MCF 10A (cell line): ENCODE results near the gene CD209. TPM values are rescaled to one million over a fixed set of nuclear protein-coding genes. Genes with fewer than 3 reads are reported as not detected.

Experiments used
- BruUV-seq: library from RNA; stranded (reverse); fragments of 400-500 nt; replicated peaks from 2 replicates; lab custom pipeline; 2021; lab: Mats Ljungman, UMichigan
- CTCF ChIA-PET: fragments of 300-600 bp; sonication (Branson Sonifier 250); formaldehyde crosslinking; extraction: SDS; loops from one replicate; lab custom pipeline; 2021; ENCODE audit warnings: antibody characterized with exemption, inconsistent platforms; lab: Yijun Ruan, JAX
- POLR2A ChIA-PET: fragments of 300-600, 350-650 bp; sonication (Branson Sonifier 250); formaldehyde crosslinking; extraction: SDS; loops from one replicate; lab custom pipeline; 2020; ENCODE audit warnings: antibody characterized with exemption, inconsistent platforms; lab: Yijun Ruan, JAX
- DNase-seq: peaks from one replicate; pipeline ENCODE4 v3.0.0-alpha.2; 2018; ENCODE audit not compliant: unreplicated experiment
- H3K27ac Mint-ChIP-seq: one replicate; pipeline ENCODE4 v1.8.0; 2022; ENCODE audit warnings: mild to moderate bottlenecking, low read depth, mixed read lengths; ENCODE audit not compliant: unreplicated experiment
- H3K27me3 Mint-ChIP-seq: one replicate; pipeline ENCODE4 v1.8.0; 2022; ENCODE audit warnings: mixed read lengths; ENCODE audit not compliant: insufficient read depth, unreplicated experiment
- H3K36me3 Mint-ChIP-seq: one replicate; pipeline ENCODE4 v1.8.0; 2022; ENCODE audit warnings: mild to moderate bottlenecking, moderate library complexity, mixed read lengths; ENCODE audit not compliant: insufficient read depth, unreplicated experiment
- H3K4me1 Mint-ChIP-seq: one replicate; pipeline ENCODE4 v1.8.0; 2022; ENCODE audit warnings: mixed read lengths; ENCODE audit not compliant: insufficient read depth, unreplicated experiment
- H3K4me3 Mint-ChIP-seq: one replicate; pipeline ENCODE4 v1.8.0; 2022; ENCODE audit warnings: mild to moderate bottlenecking, moderate library complexity, mixed read lengths; ENCODE audit not compliant: unreplicated experiment
- H3K9me3 Mint-ChIP-seq: one replicate; pipeline ENCODE4 v1.8.0; 2022; ENCODE audit warnings: mixed read lengths; ENCODE audit not compliant: unreplicated experiment
- intact Hi-C: fragments of 100-400 bp; cut with micrococcal nuclease; formaldehyde crosslinking; loops from 2 replicates; pipeline ENCODE4 v1.14.1; 2022
- total RNA-seq: library from RNA; stranded (reverse); gene quantifications from 2 replicates; pipeline ENCODE4 v1.2.3, GENCODE V29; 2022
- TF ChIP-seq, protein P1 (sequence below): fragments of 200-600 bp; IDR thresholded peaks from one replicate; pipeline ENCODE4 v1.8.0; 2022; ENCODE audit warnings: antibody characterized with exemption, mild to moderate bottlenecking; ENCODE audit not compliant: unreplicated experiment

Gene CD209
- total RNA-seq, 1 experiment from 2014 or later, result not detected

DNA sequence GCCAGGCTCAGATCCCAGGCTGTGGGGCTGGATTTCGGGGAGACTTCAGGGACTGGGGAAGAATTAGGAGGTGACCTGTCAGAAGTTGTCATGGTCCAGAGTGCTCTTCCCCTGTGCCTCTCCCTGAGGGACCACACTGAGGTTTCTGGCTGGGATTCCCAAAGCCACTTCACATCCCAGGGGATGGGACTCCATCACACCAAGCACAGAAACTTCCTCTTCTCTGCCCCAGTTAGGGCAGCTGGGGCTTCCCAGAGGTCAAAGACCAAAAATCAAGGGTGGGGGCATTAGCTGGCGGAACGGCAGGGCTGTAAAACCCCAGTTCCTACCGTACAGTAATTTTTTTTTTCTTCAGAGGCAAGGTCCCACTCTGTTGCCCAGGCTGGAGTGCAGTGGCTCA, 52.8 kb downstream of the CD209 start:
- POLR2A ChIA-PET, result no interaction called here

DNA sequence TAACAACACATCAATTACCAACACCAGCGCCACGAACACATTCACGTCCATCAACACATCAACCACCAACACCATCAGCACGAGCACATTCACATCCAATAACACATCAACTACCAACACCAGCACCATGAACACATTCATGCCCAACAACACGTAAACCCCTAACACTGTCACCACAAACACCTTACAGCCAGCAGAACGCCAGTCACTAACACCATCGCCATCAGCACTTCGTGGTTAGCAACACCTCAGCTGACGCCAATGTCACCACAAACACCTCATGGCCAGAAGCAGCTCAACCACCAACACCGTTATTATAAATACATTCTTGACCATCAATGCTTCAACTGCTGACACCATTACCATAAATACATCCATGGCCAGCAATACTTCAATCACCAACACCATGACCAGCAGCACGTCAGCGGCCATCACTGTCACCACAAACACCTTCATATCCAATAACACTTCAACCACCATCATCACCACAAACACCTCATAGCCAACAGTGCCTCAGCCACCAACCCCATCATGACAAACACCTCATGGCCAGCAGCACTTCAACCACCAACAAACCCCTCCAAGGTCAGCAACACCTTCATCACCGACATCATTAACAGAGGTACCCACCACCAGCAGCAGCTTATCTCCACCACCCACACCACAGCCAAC, 54.8 kb downstream of the CD209 start:
- no peaks in the 10 kb centered on the region for H3K4me1 Mint-ChIP-seq
- no peak for DNase-seq
- BruUV-seq, result no TSS peak
- no peak overlapping the region for H3K4me3 Mint-ChIP-seq
- ChIA-PET CTCF (no interaction called here), POLR2A (no interaction called here)
- H3K27ac Mint-ChIP-seq, result no peak overlapping the region
- TF ChIP-seq, protein P1, sequence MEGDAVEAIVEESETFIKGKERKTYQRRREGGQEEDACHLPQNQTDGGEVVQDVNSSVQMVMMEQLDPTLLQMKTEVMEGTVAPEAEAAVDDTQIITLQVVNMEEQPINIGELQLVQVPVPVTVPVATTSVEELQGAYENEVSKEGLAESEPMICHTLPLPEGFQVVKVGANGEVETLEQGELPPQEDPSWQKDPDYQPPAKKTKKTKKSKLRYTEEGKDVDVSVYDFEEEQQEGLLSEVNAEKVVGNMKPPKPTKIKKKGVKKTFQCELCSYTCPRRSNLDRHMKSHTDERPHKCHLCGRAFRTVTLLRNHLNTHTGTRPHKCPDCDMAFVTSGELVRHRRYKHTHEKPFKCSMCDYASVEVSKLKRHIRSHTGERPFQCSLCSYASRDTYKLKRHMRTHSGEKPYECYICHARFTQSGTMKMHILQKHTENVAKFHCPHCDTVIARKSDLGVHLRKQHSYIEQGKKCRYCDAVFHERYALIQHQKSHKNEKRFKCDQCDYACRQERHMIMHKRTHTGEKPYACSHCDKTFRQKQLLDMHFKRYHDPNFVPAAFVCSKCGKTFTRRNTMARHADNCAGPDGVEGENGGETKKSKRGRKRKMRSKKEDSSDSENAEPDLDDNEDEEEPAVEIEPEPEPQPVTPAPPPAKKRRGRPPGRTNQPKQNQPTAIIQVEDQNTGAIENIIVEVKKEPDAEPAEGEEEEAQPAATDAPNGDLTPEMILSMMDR, result no peak
- H3K9me3 Mint-ChIP-seq, result no peaks in the 10 kb centered on the region
- H3K36me3 Mint-ChIP-seq, result peaks cover 6% of the 10 kb centered on the region
- peaks cover 15% of the 10 kb centered on the region for H3K27me3 Mint-ChIP-seq
- intact Hi-C loops, result no loop called here

More for the DNA sequence above, 52.8 kb downstream of the CD209 start:
- Mint-ChIP-seq H3K9me3 (no peaks in the 10 kb centered on the region), H3K36me3 (peaks cover 6% of the 10 kb centered on the region), H3K4me3 (no peak overlapping the region), H3K27me3 (peaks cover 34% of the 10 kb centered on the region), H3K27ac (no peak overlapping the region), H3K4me1 (peaks cover 7% of the 10 kb centered on the region)
- BruUV-seq, result no TSS peak
- intact Hi-C loops, result no loop called here
- CTCF ChIA-PET, result interaction anchor here (0.7 kb wide), 1 partner anchor 10 kb away, joined by 5 read pairs; no protein-coding TSS in a partner anchor
- DNase-seq, result no peak
- TF ChIP-seq, protein P1, result no peak

DNA sequence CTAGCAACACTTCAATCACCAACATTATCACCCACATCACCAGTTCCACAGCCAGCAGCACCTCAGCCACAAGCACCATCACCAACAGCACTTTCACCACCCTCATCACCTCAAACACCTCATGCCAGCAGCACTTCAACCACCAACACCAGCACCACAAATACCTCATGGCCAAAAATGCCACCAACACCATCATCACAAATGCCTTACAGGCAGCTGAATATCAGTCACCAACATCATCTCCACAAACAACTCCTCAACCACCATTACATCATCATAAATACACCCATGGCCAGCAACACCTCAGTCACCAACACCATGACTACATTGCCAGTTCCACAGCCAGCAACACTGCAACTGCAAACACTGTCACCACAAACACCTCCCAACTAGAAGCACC, 55.8 kb downstream of the CD209 start:
- peaks cover 2% of the 10 kb centered on the region for H3K36me3 Mint-ChIP-seq
- H3K9me3 Mint-ChIP-seq, result no peaks in the 10 kb centered on the region
- H3K27me3 Mint-ChIP-seq, result peaks cover 4% of the 10 kb centered on the region
- ChIA-PET POLR2A (no interaction called here), CTCF (interaction anchor here (0.6 kb wide), 1 partner anchor 134 kb away, joined by 3 read pairs; no protein-coding TSS in a partner anchor)
- TF ChIP-seq, protein P1, result no peak
- H3K4me1 Mint-ChIP-seq, result no peaks in the 10 kb centered on the region
- intact Hi-C loops, result no loop called here
- no peak for DNase-seq
- H3K27ac Mint-ChIP-seq, result no peak overlapping the region
- no TSS peak for BruUV-seq
- H3K4me3 Mint-ChIP-seq, result no peak overlapping the region

DNA sequence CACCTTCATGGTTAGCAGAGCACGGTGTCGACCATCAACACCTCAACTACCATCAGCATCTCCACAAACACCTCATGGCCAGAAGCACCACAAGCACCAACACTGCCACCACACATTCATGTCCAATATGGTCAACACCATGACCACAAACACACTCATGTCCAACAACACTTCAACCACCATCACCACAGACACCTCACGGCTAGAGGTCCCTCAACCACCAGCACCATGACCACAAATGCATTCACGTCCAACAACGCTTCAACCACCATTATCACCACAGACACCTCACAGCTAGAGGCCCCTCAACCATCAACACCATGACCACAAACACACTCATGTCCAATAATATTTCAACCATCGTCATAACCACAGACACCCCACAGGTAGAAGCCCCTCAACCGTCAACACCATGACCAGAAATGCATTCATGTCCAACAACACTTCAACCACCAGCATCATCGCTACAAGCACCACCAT, 56.5 kb downstream of the CD209 start:
- Mint-ChIP-seq H3K27ac (no peak overlapping the region), H3K36me3 (no peaks in the 10 kb centered on the region), H3K9me3 (no peaks in the 10 kb centered on the region), H3K4me3 (no peak overlapping the region), H3K4me1 (no peaks in the 10 kb centered on the region), H3K27me3 (no peaks in the 10 kb centered on the region)
- ChIA-PET CTCF (no interaction called here), POLR2A (no interaction called here)
- intact Hi-C loops, result no loop called here
- BruUV-seq, result no TSS peak
- DNase-seq, result no peak
- TF ChIP-seq, protein P1, result no peak

Other genes starting within 250 kb of the CD209 start
- gene ZNF358, start 231.4 kb downstream of the CD209 start, total RNA-seq, result 16.9 and 17.7 TPM in 2 replicates
- 10.8 and 13.9 TPM in 2 replicates for gene MCOLN1, start 224.9 kb downstream of the CD209 start, total RNA-seq
- gene PNPLA6, start 211.8 kb downstream of the CD209 start, total RNA-seq, result 75.8 and 96.1 TPM in 2 replicates
- 6.7 and 9.1 TPM in 2 replicates for gene CAMSAP3, start 151.7 kb downstream of the CD209 start, total RNA-seq
- 28.7 and 29.4 TPM in 2 replicates for gene XAB2, start 118.0 kb downstream of the CD209 start, total RNA-seq
- gene PET100, start 117.7 kb downstream of the CD209 start, total RNA-seq, result 53.9 and 101 TPM in 2 replicates
- not detected in 2 replicates for gene PCP2, start 113.8 kb downstream of the CD209 start, total RNA-seq
- 94.4 and 102 TPM in 2 replicates for gene STXBP2, start 110.4 kb downstream of the CD209 start, total RNA-seq
- gene RETN, start 78.5 kb downstream of the CD209 start, total RNA-seq, result not detected in 2 replicates
- 0.44 TPM in 1 of 2 replicates, not detected in the other for gene MCEMP1, start 70.4 kb downstream of the CD209 start, total RNA-seq
- gene TRAPPC5, start 66.7 kb downstream of the CD209 start, total RNA-seq, result 123 and 155 TPM in 2 replicates
- not detected in 2 replicates for gene FCER2, start 45.4 kb downstream of the CD209 start, total RNA-seq
- not detected in 2 replicates for gene CLEC4G, start 15.4 kb downstream of the CD209 start, total RNA-seq
- gene CLEC4M, start 15.7 kb upstream of the CD209 start, total RNA-seq, result not detected in 2 replicates
- gene EVI5L, start 82.7 kb upstream of the CD209 start, total RNA-seq, result 23.6 and 25.7 TPM in 2 replicates
- 0.10 and 0.26 TPM in 2 replicates for gene PRR36, start 126.9 kb upstream of the CD209 start, total RNA-seq
- gene LRRC8E, start 141.0 kb upstream of the CD209 start, total RNA-seq, result 10.3 and 11.8 TPM in 2 replicates
- 30.5 and 36.3 TPM in 2 replicates for gene MAP2K7, start 156.3 kb upstream of the CD209 start, total RNA-seq
- 3.3 and 4.5 TPM in 2 replicates for gene TGFBR3L, start 167.3 kb upstream of the CD209 start, total RNA-seq
- 24.1 and 27.1 TPM in 2 replicates for gene SNAPC2, start 172.8 kb upstream of the CD209 start, total RNA-seq
- gene CTXN1, start 178.6 kb upstream of the CD209 start, total RNA-seq, result 4.0 and 5.2 TPM in 2 replicates
- 91.3 and 142 TPM in 2 replicates for gene TIMM44, start 196.1 kb upstream of the CD209 start, total RNA-seq